HG03039 (cell line): ENCODE results near the gene ZNF609.

Experiments
- ATAC-seq: cut with Tn5 transposase; IDR thresholded peaks from one replicate; pipeline ENCODE4 v1.9.1; 2021; ENCODE audit warnings: mild to moderate bottlenecking, moderate library complexity; ENCODE audit not compliant: unreplicated experiment

ZNF609 gene

DNA sequence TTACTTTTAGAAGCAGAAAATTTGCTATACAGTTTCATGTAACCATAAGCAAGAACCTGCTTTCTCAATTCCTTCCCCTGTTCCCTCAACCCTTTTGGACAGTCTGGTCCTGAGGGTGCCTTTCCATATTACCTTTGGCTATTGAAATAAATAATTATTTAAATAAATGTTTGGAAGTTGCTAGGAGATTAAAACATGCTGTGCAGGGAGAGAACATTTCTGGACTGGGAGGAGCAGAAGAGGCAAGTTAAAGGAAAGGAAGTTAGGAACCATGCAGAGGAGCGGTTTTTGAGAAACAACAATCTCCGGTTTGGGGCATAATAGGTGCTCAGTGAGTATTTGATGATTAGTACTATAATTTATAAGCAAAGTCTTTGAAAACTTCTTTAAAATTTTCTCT is 41.8 kb downstream of the ZNF609 start:
- ATAC-seq = no peak

GRCh38 chr15:64502551-64502950 is 42.2 kb downstream of the ZNF609 start:
- ATAC-seq = no peak

DNA sequence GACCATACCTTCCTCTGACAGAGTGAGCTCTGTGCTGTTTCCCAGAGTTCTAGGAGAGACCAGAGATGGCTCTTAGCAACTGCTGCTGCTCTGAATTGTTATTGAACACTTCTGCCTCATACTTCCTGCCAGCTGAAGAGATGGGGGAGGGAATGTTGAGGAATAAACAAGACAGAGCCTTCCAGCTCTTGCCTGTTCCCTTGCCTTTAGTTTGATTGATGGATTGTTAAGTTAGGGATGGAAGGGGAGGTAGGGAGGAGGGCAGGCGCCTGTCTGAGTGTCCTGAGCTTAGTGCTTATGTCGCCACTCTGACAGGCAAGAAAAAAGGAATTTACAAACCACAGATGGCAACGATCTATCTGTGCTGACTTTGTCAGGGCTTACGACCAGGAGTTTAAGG is 42.8 kb downstream of the ZNF609 start:
- ATAC-seq = no peak

GRCh38 chr15:64503640-64504039 is 43.3 kb downstream of the ZNF609 start:
- ATAC-seq = no peak

DNA sequence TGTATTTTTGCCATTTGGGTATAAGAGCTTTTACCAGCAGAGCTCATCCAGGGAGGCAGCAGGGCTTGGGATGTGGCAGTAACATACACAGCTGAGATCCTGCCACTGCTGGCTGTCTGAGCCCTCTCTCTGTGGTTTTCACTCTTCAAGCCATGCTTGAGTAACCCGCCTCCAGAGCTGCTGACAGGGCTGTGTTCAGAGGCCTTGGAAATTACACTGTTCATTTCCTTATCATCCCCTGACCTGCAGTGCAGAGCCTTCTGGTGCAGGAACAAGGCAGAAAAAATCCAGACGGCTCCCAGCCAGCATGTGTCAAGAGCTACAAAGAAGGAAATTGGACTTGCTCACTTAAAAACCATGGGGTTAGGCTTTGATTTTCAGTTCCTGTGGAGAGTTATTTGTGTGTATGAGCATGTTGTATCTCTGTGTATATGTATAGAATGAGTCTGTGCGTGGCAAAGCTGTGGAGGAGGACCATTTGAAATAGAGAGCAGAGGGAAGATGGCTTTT is 47.0 kb downstream of the ZNF609 start:
- no peak for ATAC-seq

GRCh38 chr15:64507845-64508244 is 47.5 kb downstream of the ZNF609 start:
- ATAC-seq = no peak

DNA sequence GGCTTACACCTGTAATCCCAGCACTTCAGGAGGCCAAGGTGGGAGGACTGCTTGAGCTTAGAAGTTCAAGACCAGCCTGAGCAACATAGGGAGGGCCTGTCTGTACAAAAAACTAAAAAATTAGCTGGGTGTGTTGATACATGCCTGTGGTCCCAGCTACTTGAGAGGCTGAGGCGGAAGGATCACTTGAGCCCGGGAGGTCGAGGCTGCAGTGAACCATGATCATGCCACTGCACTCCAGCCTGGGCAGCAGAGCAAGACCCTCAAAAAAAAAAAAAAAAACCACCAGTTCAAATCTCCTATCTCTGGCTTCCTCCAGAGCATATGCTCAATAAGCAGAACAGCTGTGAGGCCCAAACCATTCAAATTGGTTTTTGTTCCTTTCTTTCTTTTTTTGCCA is 53.4 kb downstream of the ZNF609 start:
- ATAC-seq = no peak

- no peak for ATAC-seq
These were observed 54.8 kb downstream of the ZNF609 start for GRCh38 chr15:64515196-64515595.

DNA sequence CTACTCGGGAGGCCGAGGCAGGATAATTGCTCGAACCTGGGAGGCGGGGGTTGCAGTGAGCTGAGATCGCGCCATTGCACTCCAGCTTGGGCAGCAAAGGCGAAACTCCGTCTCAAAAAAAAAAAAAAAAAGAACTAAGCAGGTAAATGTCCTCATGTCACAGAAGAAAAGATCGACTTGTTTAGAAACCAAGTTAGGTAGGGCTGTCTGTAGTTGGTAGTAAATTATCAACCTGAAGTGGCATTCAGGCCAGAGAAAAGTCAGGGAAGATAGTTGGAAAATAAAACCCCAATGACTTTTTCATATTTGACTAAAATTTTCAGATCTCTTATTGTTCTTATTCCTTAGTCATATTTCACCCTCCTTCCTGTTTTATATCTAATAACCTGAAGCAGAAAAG is 55.4 kb downstream of the ZNF609 start:
- ATAC-seq = no peak

DNA sequence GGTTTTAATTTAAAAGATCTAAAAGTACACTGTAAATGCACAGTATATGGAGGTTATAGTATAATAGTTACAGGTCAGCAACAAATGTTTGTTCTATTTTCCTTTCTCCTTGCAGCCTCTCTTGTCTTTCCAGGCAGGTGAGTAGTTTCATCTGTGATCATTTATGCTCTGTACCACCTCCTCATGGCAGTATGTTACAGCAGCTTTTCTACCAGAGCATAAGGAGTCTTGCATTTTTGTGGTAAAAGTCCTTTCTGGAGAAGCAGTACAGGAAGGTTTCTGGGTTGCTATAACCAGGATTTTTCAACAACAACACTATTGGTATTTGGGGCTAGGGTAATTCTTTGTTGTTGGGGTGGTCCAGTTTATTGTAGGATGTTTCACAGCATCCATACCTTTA is 59.5 kb downstream of the ZNF609 start:
- ATAC-seq = no peak

GRCh38 chr15:64521201-64521600 is 60.8 kb downstream of the ZNF609 start:
- no peak for ATAC-seq

- no peak for ATAC-seq
These were observed 61.4 kb downstream of the ZNF609 start for GRCh38 chr15:64521726-64522164.

GRCh38 chr15:64522226-64522823 is 61.9 kb downstream of the ZNF609 start:
- ATAC-seq = no peak

DNA sequence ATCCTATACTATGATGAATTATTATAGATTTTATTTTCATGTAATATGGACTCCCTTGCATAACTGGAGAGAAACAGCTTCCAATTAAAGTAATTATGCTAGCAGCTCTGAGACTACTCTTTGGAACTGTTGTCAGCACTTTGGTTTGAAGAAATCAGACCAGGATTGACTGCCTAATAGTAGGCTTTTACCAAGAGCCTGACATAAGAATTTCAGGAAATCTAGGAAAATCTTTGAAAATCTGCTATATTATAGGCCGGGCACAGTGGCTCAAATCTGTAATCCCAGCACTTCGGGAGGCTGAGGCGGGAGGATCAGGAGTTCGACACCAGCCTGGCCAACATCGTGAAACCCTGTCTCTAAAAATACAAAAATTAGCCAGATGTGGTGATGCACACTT is 62.9 kb downstream of the ZNF609 start:
- no peak for ATAC-seq

DNA sequence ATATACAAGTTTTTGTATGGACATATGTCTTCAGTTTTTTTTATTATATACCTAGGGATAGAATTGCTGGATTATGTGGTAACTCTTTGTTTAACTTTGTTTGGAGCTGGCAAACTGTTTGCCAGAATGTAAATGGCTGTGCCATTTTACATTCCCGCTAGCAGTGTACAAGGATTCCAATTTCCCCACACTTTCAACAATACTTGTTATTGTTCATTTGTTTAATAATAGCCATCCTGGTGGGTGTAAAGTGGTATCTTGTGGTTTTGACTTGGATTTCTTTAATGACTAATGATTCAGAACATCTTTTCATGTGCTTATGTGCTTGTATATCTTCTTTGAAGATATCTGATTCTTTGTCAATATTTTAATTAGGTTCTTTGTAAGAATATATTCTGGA is 64.4 kb downstream of the ZNF609 start:
- no peak for ATAC-seq

- no peak for ATAC-seq
These were observed 65.6 kb downstream of the ZNF609 start for GRCh38 chr15:64525828-64526530.

DNA sequence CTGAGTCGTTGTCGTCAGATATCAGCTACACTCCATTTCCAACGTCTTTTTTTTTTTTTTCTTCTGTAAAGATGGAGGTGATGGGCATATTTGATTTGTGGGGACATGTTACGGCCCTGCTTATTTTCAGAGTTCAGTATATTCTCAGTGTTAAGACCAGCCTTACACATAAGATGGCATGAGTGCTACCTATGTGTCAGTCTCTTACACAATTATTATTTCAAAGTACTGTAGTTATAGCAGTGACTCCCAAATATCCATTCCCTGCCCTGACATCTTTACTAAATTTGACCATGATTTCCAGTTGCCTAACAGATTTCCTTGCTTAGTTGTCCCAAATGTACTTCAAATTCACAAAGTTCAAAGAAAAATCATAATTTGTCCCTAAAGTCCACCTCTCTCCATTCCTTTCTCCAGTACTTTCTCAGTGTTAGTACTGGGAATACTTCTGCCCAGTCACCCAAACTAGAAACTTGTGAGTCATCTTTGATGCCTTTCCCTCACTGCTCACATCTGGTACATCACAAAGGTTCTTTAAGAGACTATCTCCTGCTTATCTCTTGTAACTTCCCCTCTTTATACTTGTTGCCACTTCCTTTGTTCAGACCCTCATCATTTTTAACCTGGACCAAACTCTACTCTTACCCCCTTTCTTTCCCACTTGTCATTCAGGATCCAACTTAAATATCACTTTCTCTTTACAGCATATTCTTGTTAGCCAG is 67.0 kb downstream of the ZNF609 start:
- no peak for ATAC-seq

DNA sequence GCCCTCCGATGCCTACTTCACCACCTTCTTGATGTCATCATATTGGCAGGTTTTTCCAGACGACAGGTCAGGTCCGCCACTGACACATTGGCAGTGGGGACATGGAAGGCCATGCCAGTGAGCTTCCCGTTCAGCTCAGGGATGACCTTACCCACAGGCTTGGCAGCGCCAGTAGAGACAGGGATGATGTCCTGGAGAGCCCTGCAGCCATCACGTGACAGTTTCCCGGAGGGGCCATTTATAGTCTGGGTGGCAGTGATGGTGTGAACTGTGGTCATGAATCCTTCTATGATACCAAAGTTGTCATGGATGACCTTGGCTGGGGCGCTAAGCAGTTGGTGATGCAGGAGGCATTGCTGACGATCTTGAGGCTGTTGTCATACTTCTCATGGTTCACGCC is 68.5 kb downstream of the ZNF609 start:
- no peak for ATAC-seq

GRCh38 chr15:64530472-64530871 is 70.1 kb downstream of the ZNF609 start:
- ATAC-seq = no peak

DNA sequence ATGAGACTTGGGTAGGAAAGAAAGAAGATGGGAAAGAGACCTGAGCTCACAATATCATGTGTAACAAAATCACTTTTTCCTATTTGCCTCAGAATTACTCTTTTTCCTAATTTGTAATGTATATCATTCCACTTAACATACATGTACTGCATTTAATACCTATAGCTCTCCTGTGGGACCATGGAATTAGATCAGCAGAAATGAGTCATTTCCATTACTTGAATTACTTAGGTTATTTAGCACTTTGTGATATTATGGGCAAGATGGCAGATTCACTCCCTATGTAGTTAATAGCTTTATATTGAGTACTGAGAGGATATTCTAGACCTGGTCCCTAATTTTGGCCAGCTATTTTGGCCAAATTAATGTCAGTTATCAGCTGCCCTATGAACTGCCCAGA is 70.5 kb downstream of the ZNF609 start:
- ATAC-seq = no peak

DNA sequence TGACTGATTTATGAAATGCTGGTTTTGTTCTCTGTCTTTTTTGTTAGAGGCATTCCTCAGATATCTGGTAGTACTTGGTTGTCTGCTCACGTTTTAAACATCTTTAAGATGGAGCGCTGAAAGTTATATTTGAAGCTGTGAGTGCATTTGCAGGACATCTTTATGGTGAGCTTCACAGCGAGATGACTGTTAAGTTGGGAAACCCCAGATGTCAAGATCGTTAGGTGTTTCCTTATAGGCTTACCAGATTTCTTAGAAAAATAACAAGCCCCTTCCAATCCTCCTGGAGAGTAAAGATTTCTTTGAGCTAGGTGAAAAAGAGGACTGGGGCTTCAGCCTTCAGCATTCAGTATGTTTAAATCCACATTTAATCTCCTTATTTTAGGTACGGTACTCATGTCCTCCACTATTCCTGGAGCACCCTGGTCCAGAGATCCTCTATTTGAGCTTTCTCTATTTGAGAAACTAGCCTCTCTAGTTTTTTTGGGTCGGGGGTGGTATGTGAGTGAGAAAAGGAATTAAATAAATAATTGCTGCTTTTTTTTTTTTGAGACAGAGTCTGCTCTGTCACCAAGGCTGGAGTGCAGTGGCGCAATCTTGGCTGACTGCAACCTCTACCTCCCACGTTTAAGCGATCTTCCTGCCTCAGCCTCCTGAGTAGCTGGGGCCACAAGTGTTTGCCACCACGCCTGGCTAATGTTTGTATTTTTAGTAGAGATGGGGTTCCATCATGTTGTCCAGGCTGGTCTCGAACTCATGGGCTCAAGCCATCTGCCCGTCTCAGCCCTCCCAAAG is 72.3 kb downstream of the ZNF609 start:
- no peak for ATAC-seq
